GM23248 (cell line): Measurements from ENCODE around the gene CRYGD. TPM values are rescaled to one million over a fixed set of nuclear protein-coding genes. Genes with fewer than 3 reads are reported as not detected.

ENCODE experiments used
- DNase-seq: peaks from one replicate; pipeline ENCODE4 v3.0.0-alpha.2; 2015
- H2AFZ ChIP-seq: fragments of 200-600 bp; sonication (generic); 2 replicates; pipeline ENCODE4 v1.6.1; 2016; ENCODE audit warnings: antibody characterized with exemption
- H3F3A ChIP-seq: fragments of 200-600 bp; sonication (generic); 2 replicates; pipeline ENCODE4 v1.6.1; 2016; ENCODE audit warnings: mild to moderate bottlenecking, antibody characterized with exemption, mixed run types; ENCODE audit not compliant: insufficient read depth
- H3K27ac ChIP-seq: fragments of 200-600 bp; sonication (generic); 2 replicates; pipeline ENCODE4 v1.5.1; 2016; ENCODE audit warnings: mild to moderate bottlenecking
- H3K27me3 ChIP-seq: fragments of 200-600 bp; sonication (generic); replicated peaks from 2 replicates; pipeline ENCODE4 v1.6.1; 2016; ENCODE audit warnings: mild to moderate bottlenecking; ENCODE audit not compliant: insufficient read depth
- H3K36me3 ChIP-seq: fragments of 200-600 bp; sonication (generic); 2 replicates; pipeline ENCODE4 v1.6.1; 2016; ENCODE audit warnings: low read depth, mild to moderate bottlenecking
- H3K4me1 ChIP-seq: fragments of 200-600 bp; sonication (generic); 2 replicates; pipeline ENCODE4 v1.6.1; 2016; ENCODE audit warnings: mild to moderate bottlenecking; ENCODE audit not compliant: insufficient read depth
- H3K4me2 ChIP-seq: fragments of 200-600 bp; sonication (generic); one replicate; pipeline ENCODE4 v1.6.1; 2016; ENCODE audit warnings: mild to moderate bottlenecking; ENCODE audit not compliant: unreplicated experiment
- H3K4me3 ChIP-seq: fragments of 200-600 bp; sonication (generic); 2 replicates; pipeline ENCODE4 v1.5.1; 2016; ENCODE audit warnings: mild to moderate bottlenecking
- H3K79me2 ChIP-seq: fragments of 200-600 bp; sonication (generic); 2 replicates; pipeline ENCODE4 v1.6.1; 2016; ENCODE audit warnings: mild to moderate bottlenecking; ENCODE audit not compliant: insufficient read depth
- H3K9ac ChIP-seq: fragments of 200-600 bp; sonication (generic); 2 replicates; pipeline ENCODE4 v1.6.1; 2016; ENCODE audit warnings: mild to moderate bottlenecking
- H3K9me2 ChIP-seq: fragments of 200-600 bp; sonication (generic); 2 replicates; pipeline ENCODE4 v1.6.1; 2016; ENCODE audit warnings: mixed run types, mild to moderate bottlenecking, moderate library complexity; ENCODE audit not compliant: insufficient read depth
- H3K9me3 ChIP-seq: fragments of 200-600 bp; sonication (generic); one replicate; pipeline ENCODE4 v1.6.1; 2017; ENCODE audit warnings: low read depth
- H4K20me1 ChIP-seq: fragments of 200-600 bp; sonication (generic); 2 replicates; pipeline ENCODE4 v1.6.0; 2016; ENCODE audit not compliant: insufficient read depth
- EZH2 ChIP-seq: fragments of 200-600 bp; sonication (generic); IDR thresholded peaks from 2 replicates; pipeline ENCODE4 v1.6.1; 2018; ENCODE audit warnings: antibody characterized with exemption, mild to moderate bottlenecking; ENCODE audit not compliant: insufficient read depth, poor library complexity, severe bottlenecking
- EZH2phosphoT487 ChIP-seq: fragments of 200-600 bp; sonication (generic); IDR thresholded peaks from 2 replicates; pipeline ENCODE4 v1.6.1; 2018; ENCODE audit warnings: antibody characterized with exemption, moderate library complexity, mild to moderate bottlenecking, low read depth; ENCODE audit not compliant: insufficient read depth
- WGBS, 2 experiments: methylation state at CpG; one replicate each; pipeline ENCODE4 v1.1.6; 2015 to 2017; ENCODE audit warnings: low lambda C conversion rate in 2 of 2, low coverage in 1 of 2; ENCODE audit errors: missing lambda C conversion rate in 2 of 2; 5-methylcytosine and 5-hydroxymethylcytosine counted together
- in situ Hi-C: fragments of 300-500 bp; cut with MboI; formaldehyde crosslinking; loops from 2 replicates; pipeline ENCODE4 v1.15.0; 2020
- polyA plus RNA-seq: library from polyadenylated mRNA; unstranded; fragments of >200 nt; fragmentation: Nextera tagmentation; extraction: Ambion mirVana; gene quantifications from 2 replicates; pipeline ENCODE4 v1.2.1, GENCODE V29; 2016
- total RNA-seq: library from RNA; depleted of rRNA; stranded (reverse); fragments of >200 nt; shearing (Covaris generic); gene quantifications from 2 replicates; pipeline ENCODE4 v1.2.3, GENCODE V29; 2014; rRNA removed

CRYGD gene
- total and polyA plus RNA-seq, 2 experiments from 2014 or later, result not detected

- no peaks in the 10 kb centered on the region for H4K20me1 ChIP-seq
- H3K27me3 ChIP-seq, result peaks cover 20% of the 10 kb centered on the region
- no peak overlapping the region for H3K4me3 ChIP-seq
- no peaks in the 10 kb centered on the region for H3K9me2 ChIP-seq
- H3F3A ChIP-seq, result no peaks in the 10 kb centered on the region
- in situ Hi-C loops, result no loop called here
- TF ChIP-seq EZH2phosphoT487 (no peak), EZH2 (no peak)
- H2AFZ ChIP-seq, result no peak overlapping the region
- no peaks in the 10 kb centered on the region for H3K79me2 ChIP-seq
- H3K27ac ChIP-seq, result no peak overlapping the region
- H3K4me2 ChIP-seq, result no peak overlapping the region
- no peaks in the 10 kb centered on the region for H3K9me3 ChIP-seq
- H3K36me3 ChIP-seq, result no peaks in the 10 kb centered on the region
- WGBS, 2 experiments, result 40 to 41% methylated on average over 9 of the region's 9 CpGs
- H3K9ac ChIP-seq, result no peak overlapping the region
- DNase-seq, result no peak
- 0 out of 2 replicates have a peak, but pooled peaks cover 7% of the 10 kb centered on the region for H3K4me1 ChIP-seq
Measured at GRCh38 chr2:208074610-208075356, 49.5 kb downstream of the CRYGD start.

DNA sequence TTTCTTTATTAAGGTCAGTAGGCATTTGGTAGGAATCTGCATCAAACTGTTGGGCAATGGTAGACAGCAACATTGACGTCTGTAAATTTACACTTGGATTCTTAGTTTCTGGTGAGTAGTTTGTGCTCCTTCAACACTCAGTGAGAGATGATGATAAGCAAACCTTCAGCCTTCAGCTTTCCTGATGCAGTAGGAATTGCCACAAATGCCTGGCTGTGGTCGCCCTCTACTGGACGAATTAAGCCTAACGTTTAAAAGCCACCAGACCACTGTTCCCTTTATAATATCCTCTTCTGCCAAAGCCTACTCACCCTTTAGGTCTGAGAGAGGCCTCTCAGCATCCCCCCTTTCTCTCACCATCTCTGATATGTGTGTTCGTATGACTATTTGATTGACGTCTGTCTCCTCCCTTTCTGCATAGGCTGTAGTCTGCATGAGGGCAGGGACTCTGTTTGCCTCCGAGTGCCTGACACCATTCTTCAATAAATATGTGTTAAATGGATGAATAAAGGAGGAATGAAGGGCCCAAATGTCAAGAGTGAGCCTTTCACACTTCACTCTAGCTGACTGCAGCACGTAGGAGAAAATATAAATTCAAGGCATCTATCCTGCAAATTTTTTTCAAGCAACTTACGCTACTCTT, 52.0 kb downstream of the CRYGD start:
- Histone ChIP-seq H3K4me2 (no peak overlapping the region), H2AFZ (no peak overlapping the region), H3F3A (peaks cover 5% of the 10 kb centered on the region; the same call in 1 of the 2 replicates), H3K9ac (no peak overlapping the region), H3K4me1 (peaks cover 12% of the 10 kb centered on the region; the same call in 1 of the 2 replicates), H3K27ac (no peak overlapping the region), H3K36me3 (no peaks in the 10 kb centered on the region), H3K27me3 (peaks cover 4% of the 10 kb centered on the region; the same call in 1 of the 2 replicates), H3K79me2 (no peaks in the 10 kb centered on the region), H3K9me3 (no peaks in the 10 kb centered on the region), H3K9me2 (no peaks in the 10 kb centered on the region), H3K4me3 (no peak overlapping the region), H4K20me1 (no peaks in the 10 kb centered on the region)
- no peak for TF ChIP-seq EZH2
- no peak for TF ChIP-seq EZH2phosphoT487
- WGBS, 2 experiments, result 21 to 23% methylated on average over 9 of the region's 9 CpGs
- in situ Hi-C loops, result no loop called here
- DNase-seq, result peak; percentile 77

Other genes starting within 250 kb of the CRYGD start
- gene PLEKHM3, start 99.0 kb downstream of the CRYGD start, total RNA-seq, result 6.6 and 19.9 TPM in 2 replicates
- gene PLEKHM3, start 99.0 kb downstream of the CRYGD start, polyA plus RNA-seq, result 3.5 and 4.9 TPM in 2 replicates
- gene CRYGC, start 5.3 kb upstream of the CRYGD start, total RNA-seq, result not detected in 2 replicates
- gene CRYGC, start 5.3 kb upstream of the CRYGD start, polyA plus RNA-seq, result not detected in 2 replicates
- not detected in 2 replicates for gene CRYGB, start 21.6 kb upstream of the CRYGD start, total RNA-seq
- gene CRYGB, start 21.6 kb upstream of the CRYGD start, polyA plus RNA-seq, result not detected in 2 replicates
- gene CRYGA, start 39.1 kb upstream of the CRYGD start, total RNA-seq, result not detected in 2 replicates
- not detected in 2 replicates for gene CRYGA, start 39.1 kb upstream of the CRYGD start, polyA plus RNA-seq
- not detected in 2 replicates for gene C2orf80, start 65.5 kb upstream of the CRYGD start, total RNA-seq
- gene C2orf80, start 65.5 kb upstream of the CRYGD start, polyA plus RNA-seq, result not detected in 2 replicates
- gene IDH1, start 130.5 kb upstream of the CRYGD start, total RNA-seq, result 53.6 and 63.7 TPM in 2 replicates
- gene IDH1, start 130.5 kb upstream of the CRYGD start, polyA plus RNA-seq, result 53.1 and 53.5 TPM in 2 replicates
- gene PIKFYVE, start 141.7 kb upstream of the CRYGD start, total RNA-seq, result 19.7 and 25.4 TPM in 2 replicates
- gene PIKFYVE, start 141.7 kb upstream of the CRYGD start, polyA plus RNA-seq, result 4.2 and 4.8 TPM in 2 replicates